ENCODE data around the gene LMNTD2.

The LMNTD2 gene

GRCh38 chr11:553083-553987, 7.2 kb downstream of the LMNTD2 start:
- no peak for DNase-seq

DNA sequence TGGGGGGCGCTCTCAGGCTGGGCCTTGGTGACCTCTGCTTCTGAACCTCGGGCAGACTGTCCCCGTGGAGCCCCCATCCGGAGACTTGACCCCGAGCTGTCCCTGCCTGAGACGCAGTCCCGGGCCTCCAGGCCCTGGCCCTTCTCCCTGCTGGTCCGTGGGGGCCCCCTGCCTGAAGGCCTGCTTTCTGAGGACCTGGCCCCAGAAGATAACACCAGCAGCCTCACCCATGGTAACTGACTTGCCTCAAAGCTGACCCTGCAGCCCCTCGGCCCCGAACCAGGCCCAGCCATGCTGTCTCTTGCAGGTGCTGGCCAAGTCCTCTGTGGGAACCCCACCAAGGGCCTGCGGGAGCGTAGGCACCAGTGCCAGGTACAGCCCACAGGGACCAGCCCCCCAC, 8.9 kb downstream of the LMNTD2 start:
- no peak for DNase-seq

- DNase-seq, result no peak
These were observed 9.4 kb downstream of the LMNTD2 start for GRCh38 chr11:551131-551530.

DNA sequence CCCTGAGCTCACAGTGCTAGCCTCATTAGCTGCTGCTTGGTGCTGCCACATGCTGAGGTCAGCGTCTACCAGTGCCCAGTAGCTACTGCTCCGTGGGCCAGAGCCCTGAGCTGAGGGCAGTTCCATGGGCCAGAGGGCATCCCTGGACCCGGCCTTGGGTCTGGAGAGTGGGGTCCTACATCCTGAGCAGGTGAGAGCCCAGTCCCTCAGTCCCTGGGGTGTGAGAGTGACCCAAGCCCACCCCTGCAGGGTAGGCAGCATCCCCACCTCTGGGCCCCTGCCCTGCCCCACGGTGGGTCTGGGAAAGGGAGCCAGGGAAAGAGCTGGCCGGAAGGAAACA, 9.8 kb downstream of the LMNTD2 start:
- DNase-seq, result no peak

DNA sequence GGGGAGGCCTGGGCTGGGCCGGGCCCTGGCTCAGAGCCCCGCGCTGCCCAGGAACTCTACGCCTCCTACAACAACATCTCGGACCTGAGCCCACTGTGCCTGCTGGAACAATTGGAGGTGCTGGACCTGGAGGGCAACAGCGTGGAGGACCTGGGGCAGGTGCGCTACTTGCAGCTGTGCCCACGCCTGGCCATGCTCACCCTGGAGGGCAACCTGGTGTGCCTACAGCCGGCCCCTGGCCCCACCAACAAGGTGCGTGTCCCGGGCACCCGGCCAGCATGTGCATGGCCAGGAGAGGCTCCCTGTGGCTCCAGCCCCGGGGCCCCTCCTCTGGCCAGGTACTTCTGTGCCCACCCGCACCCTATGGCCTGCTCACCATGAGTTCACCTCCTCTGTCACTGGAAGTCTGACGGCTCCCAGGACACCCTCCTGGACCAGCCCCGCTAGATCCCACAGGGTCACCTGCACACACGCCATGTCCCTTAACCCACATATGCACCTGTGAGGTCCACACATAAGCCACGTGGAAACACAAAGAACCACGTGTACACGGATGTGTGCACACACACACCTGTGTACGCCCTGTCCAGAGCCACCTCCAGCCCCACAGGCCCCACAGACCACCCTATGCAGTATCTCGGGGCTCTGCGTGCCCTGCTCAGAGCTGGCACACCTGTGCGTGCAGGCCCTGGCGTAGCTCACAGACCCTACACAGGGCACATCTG, 10.4 kb downstream of the LMNTD2 start:
- DNase-seq, result no peak

DNA sequence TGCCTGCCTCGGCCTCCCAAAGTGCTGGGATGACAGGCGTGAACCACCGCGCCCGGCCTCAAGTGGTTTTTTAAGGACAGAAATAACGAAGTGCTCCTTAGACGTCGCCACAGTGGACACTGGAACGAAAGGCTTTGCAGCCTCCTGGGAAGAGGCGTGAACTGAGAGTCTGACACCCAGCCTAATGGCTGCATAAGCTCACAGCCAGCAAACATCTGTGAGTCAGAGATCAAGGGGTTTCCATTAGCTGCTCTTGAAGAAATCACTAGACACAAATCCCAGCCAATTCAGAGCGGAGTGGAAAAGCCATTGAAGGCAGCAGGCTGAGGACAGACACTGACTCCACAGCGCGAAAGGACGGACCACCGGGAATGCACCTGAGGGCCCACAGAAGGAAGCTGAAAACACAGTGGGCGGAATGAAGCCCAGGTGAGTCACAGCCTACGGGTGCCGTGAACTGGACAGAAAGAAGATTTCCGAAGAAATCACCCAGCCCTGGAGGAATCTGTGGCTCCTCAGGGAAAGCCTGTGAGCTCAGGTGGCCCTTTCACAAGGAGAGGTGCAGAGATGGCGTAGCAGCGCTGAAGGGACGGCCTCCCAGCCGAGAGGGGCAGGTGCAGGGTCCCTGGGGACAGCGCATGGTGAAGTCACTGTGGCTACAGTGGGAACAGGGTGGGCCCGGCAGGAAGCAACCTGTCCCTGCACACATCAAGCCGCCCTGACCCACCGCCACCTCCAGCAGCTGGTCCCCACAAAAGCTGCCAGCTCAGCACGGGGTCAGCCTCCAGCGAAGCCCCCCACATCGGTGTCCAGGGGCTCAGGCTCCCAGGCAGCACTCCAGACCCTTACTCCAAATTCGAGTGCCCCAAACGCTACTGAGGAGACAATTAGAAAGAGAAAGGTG, 11.6 kb downstream of the LMNTD2 start:
- DNase-seq, result no peak

DNA sequence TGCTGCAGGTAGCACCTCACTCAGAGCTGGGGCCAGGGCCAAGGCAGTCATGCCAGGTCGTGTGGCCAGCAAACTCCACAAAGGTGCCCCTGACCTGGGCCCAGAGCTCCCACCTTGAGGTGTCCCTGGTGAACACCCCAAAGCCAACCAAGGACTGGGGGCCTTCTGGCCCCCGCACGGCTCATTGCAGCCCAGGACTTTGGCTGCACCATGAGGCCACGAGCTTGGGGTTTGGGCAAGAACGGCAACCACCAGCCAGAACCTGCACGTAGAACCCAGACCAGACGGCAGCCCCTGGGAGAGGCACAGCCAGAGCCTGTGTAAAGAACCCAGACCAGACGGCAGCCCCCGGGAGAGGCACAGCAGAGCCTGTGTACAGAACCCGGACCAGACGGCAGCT, 15.4 kb downstream of the LMNTD2 start:
- DNase-seq, result no peak

- DNase-seq, result no peak
These were observed 15.7 kb downstream of the LMNTD2 start for GRCh38 chr11:544817-545166.

GRCh38 chr11:541433-541885, 19.1 kb downstream of the LMNTD2 start:
- DNase-seq, result no peak

- no peak for DNase-seq
These were observed 19.7 kb downstream of the LMNTD2 start for GRCh38 chr11:540583-541432.

DNA sequence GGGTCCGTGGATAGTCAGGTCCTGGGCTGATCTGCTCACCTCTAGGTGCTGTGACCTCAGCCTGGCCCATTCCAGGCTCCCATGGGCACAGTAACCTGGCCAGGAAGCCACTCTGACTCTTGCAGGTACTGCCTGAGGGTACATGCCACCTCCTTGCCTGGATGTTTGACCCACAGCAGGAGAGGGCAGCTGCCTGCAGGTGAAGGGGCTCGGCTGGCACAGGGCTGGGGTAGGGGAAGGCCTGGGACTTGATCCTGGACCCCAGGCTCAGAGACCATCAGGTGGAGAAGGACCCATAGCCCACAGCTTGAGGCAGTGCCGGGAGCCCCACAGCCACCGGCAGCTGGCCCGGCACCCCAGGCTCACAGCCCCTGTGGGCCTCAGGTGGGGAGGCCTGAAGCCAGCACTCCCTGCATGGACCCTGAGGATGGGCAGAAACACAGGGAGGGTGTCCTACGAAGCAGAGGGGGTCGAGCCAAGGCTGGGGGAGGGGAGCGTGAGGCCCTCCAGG, 20.5 kb downstream of the LMNTD2 start:
- DNase-seq, result no peak

DNA sequence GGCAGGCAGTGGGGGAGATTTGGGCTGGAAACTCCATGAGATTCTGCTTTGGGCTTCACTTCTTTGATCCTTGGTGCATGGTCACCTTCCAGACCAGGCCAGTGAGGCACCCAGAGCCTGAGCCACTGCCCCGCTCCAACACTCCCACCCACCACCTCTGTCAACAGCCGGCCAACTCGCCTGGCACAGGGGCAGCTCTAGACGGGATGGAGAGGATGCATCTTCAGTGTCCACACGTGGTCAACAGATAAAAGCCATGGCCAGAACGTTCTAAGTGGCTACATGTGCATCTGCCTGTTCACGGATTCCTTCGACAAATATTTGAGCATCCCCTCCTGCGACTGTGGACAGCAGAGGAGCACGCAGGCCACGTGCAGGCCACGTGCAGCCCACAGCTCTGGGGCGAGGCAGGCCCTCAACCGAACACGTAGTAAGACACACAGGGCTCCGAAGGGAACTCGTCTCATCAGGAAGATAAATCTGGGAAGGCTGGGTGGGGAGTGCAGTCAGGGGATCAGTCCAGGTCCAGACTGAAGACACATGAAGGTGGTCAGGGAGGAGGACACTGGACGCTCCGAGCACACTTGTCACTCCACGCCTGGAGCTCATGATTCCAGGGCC, 22.0 kb downstream of the LMNTD2 start:
- no peak for DNase-seq

DNA sequence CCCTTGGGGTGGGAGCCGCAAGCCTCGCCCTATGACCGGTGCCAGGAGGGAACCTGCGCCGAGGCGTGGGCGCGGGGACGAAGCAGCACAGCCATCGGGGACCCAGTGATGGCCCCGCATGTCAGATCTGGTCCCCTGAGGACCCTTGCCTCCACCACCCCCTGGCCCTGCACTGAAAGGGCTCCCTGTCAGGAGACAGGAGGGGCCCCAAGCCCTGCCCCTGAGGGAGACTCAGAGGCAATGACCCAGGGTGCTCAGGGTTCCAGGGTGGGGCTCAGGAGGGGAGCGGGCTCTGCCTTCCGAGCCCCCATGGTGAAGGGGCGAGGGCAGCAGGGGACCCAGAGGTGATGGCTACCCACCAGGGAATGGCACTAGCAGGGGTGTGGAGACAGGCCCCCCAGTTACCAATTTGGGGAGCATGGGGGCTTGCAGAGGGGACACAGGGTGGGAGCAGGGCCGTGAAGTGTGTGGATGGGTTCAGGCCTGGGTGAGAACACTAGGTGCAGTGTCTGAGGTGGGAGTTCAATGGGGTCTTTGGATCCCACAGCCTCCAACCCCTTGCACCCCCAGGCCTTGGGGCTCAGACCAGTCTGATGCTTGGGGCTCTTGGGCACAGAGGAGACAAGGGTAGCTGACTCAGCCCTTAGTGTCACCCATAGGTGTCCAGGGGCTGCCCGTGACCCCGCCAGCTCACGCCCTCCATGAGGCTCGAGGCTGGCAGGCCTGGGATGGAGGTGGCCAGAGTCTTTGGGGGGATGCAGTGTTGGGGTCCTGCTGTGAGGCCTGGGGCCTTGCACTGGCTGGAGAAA, 22.7 kb downstream of the LMNTD2 start:
- DNase-seq, result no peak

DNA sequence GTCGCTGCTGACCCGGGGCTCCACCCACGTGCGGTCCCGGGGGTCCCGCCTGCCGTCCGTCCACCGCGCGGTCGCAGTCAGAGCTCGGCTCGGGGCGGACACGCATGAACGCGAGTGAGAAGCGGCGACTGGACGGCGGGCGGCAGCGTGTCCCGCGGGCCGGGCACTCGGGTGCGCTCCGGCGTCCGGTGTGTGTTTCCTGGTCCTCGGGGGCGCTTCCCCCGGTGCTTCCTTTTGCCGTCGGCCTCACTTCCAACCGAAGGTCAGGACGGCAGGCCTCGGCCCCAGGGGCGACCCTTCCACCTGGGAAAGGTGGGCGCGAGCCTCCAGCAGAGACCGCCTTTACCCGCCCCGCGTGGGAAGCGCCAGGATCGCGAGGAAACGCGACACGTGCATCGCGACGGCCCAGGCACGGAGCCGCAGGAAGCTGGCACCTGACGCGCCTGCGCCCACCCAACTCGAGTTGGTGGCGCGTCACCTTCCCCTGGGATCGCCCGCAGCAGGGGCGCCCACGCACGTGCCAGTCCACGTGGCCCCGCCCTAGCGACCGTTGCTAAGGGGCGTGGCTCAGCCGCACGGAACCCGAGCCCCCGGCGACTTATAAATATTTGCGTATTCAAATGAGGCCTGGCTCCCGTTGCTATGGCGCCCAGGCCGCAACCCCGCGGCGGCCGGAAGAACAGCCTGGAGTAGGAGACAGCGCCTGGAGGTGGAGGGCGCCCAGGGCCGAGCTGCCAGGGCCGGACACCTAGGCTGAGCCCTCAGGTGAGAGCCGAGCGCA, 23.5 kb downstream of the LMNTD2 start, which contains the start of gene LRRC56:
Gene LRRC56, plus strand, starts transcription at position 687 of the 781 bp plus-strand sequence. CDS start 3,158 bp downstream, outside the sequence.
- DNase-seq, result no peak

- peak; percentile 91 for DNase-seq
These were observed 24.8 kb downstream of the LMNTD2 start, which contains the start of gene HRAS for GRCh38 chr11:535519-536454. TSS of gene HRAS (minus strand) at chr11:535576.

- no peak for DNase-seq
These were observed 25.4 kb downstream of the LMNTD2 start for GRCh38 chr11:535210-535518.

DNA sequence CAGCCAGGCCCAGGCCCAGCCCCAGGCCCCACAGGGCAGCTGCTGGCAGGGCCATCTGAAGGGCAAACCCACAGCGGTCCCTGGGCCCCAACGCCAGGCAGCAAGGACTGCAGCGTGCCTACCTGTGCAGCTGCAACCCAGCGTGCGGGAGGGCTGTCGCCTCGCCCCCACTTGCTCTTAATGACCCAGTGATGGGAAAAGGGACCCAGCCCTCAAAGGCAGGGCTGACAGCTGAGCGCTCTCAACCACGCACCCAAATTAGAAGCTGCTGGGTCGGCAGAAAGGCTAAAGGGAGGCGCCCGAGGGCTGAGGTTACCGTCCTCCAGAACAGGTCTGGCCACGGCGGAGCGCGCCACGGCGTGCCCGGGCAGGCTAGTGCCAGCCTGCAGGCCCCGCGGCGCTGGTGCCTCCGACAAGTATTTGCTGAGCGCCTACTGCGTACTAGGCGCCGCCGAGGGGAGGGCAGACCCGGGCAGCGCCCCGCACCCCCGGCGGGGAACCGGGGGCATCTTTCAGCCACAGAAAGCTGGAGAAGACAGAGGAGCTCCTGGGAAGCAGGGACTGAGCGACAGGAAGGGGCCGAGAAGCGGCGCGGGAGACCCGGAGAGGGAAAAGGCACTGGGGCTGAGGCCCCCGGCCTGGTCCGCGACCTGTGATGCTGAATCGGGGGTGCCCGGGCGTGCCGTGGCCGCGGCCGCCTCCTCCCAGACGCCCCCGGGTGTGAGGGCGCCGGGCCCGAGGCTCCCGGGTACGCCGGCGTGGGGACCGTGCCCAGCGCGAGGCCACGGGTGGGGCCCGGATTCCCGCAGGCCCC, 25.9 kb downstream of the LMNTD2 start:
- DNase-seq, result no peak
